DND-41 (cell line): Measurements from ENCODE around the gene RAB3D.

Experiments
- ATAC-seq: fragments of 200-7000 bp; cut with Tn5 transposase; 3 replicates; pipeline ENCODE4 v1.9.1; 2021; ENCODE audit warnings: low read depth; ENCODE audit not compliant: insufficient read depth
- DNase-seq: peaks from one replicate; pipeline ENCODE4 v3.0.0-alpha.2; 2020
- H2AFZ ChIP-seq: 2 replicates; pipeline ENCODE4 v1.6.0; 2012; ENCODE audit warnings: low read depth, low read length
- H3K27ac ChIP-seq: 2 replicates; pipeline ENCODE4 v1.5.1; 2012; ENCODE audit warnings: low read length, inconsistent platforms
- H3K27me3 ChIP-seq: fragments of 200-600 bp; sonication (generic); 2 replicates; pipeline ENCODE4 v1.6.0; 2012; ENCODE audit warnings: low read length, mild to moderate bottlenecking, inconsistent platforms; ENCODE audit not compliant: insufficient read depth, poor library complexity
- H3K36me3 ChIP-seq: 2 replicates; pipeline ENCODE4 v1.5.1; 2012; ENCODE audit warnings: low read length, inconsistent platforms; ENCODE audit not compliant: insufficient read depth
- H3K4me1 ChIP-seq: 2 replicates; pipeline ENCODE4 v1.5.1; 2012; ENCODE audit warnings: mild to moderate bottlenecking, low read length; ENCODE audit not compliant: insufficient read depth
- H3K4me2 ChIP-seq: 2 replicates; pipeline ENCODE4 v1.6.0; 2012; ENCODE audit warnings: mild to moderate bottlenecking, moderate library complexity, low read length, inconsistent platforms; ENCODE audit not compliant: insufficient read depth
- H3K4me3 ChIP-seq, 2 experiments: fragments of 200-600 bp in 1 of 2; shearing (Covaris generic) in 1 of 2; 2 replicates each; pipeline ENCODE4 v1.5.1; 2012 to 2016; ENCODE audit warnings: inconsistent platforms in 2 of 2, low read length in 2 of 2, mild to moderate bottlenecking in 2 of 2, low read depth in 1 of 2, moderate library complexity in 1 of 2
- H3K79me2 ChIP-seq: 2 replicates; pipeline ENCODE4 v1.6.0; 2012; ENCODE audit warnings: low read length, inconsistent platforms; ENCODE audit not compliant: insufficient read depth
- H3K9ac ChIP-seq: 2 replicates; pipeline ENCODE4 v1.6.0; 2012; ENCODE audit warnings: low read depth, mild to moderate bottlenecking, inconsistent platforms, low read length, moderate library complexity
- H3K9me3 ChIP-seq: 2 replicates; pipeline ENCODE4 v1.5.1; 2012; ENCODE audit warnings: low read length, moderate library complexity, mild to moderate bottlenecking, inconsistent platforms; ENCODE audit not compliant: insufficient read depth, severe bottlenecking
- H4K20me1 ChIP-seq: 2 replicates; pipeline ENCODE4 v1.6.0; 2012; ENCODE audit warnings: low read length; ENCODE audit not compliant: insufficient read depth
- CTCF ChIP-seq: IDR thresholded peaks from 2 replicates; pipeline ENCODE4 v1.5.1; 2012; ENCODE audit warnings: borderline replicate concordance, low read length, moderate library complexity, mild to moderate bottlenecking; ENCODE audit not compliant: poor library complexity, severe bottlenecking; ENCODE audit errors: extremely low read depth
- EZH2 ChIP-seq: IDR thresholded peaks from 3 replicates; pipeline ENCODE4 v1.6.1; 2012; ENCODE audit warnings: borderline replicate concordance, low read depth, mild to moderate bottlenecking, moderate library complexity, low read length, inconsistent platforms; ENCODE audit not compliant: severe bottlenecking

The RAB3D gene

GRCh38 chr19:11367528-11367927, 28.1 kb upstream of the RAB3D start:
- ATAC-seq (no peak), DNase-seq (no peak)
- Histone ChIP-seq H4K20me1 (no peaks in the 10 kb centered on the region), H3K27ac (no peak overlapping the region), H3K36me3 (peaks cover 2% of the 10 kb centered on the region), H3K4me2 (no peak overlapping the region), H3K27me3 (no peaks in the 10 kb centered on the region), H3K9me3 (no peaks in the 10 kb centered on the region), H3K4me3 (no peak overlapping the region), H3K9ac (no peak overlapping the region), H3K79me2 (no peaks in the 10 kb centered on the region), H3K4me1 (no peaks in the 10 kb centered on the region), H2AFZ (no peak overlapping the region)
- TF ChIP-seq CTCF = no peak
- no peak for TF ChIP-seq EZH2

- H3K4me2 ChIP-seq = no peak overlapping the region
- TF ChIP-seq CTCF (no peak), EZH2 (no peak)
- ATAC-seq (no peak), DNase-seq (no peak)
- no peaks in the 10 kb centered on the region for H3K9me3 ChIP-seq
- no peak overlapping the region for H2AFZ ChIP-seq
- H4K20me1 ChIP-seq = no peaks in the 10 kb centered on the region
- H3K36me3 ChIP-seq = peaks cover 6% of the 10 kb centered on the region
- no peak overlapping the region for H3K9ac ChIP-seq
- no peak overlapping the region for H3K27ac ChIP-seq
- no peaks in the 10 kb centered on the region for H3K79me2 ChIP-seq
- no peaks in the 10 kb centered on the region for H3K4me1 ChIP-seq
- no peaks in the 10 kb centered on the region for H3K27me3 ChIP-seq
- no peak overlapping the region for H3K4me3 ChIP-seq
These were observed 26.2 kb upstream of the RAB3D start for GRCh38 chr19:11365557-11366117.

GRCh38 chr19:11364935-11365334, 25.5 kb upstream of the RAB3D start:
- Histone ChIP-seq H4K20me1 (no peaks in the 10 kb centered on the region; the same call in 1 of the 2 replicates), H3K27me3 (no peaks in the 10 kb centered on the region), H2AFZ (no peak overlapping the region), H3K4me1 (no peaks in the 10 kb centered on the region), H3K9me3 (no peaks in the 10 kb centered on the region), H3K4me2 (no peak overlapping the region), H3K27ac (no peak overlapping the region), H3K9ac (no peak overlapping the region), H3K4me3 (no peak overlapping the region), H3K79me2 (no peaks in the 10 kb centered on the region), H3K36me3 (peaks cover 6% of the 10 kb centered on the region)
- no peak for ATAC-seq
- TF ChIP-seq EZH2 (no peak), CTCF (no peak)
- no peak for DNase-seq
